Measurements from ENCODE around the gene CDK5.
"Not testable (repeated sequence)": the region's sequence is repeated elsewhere in the genome, so short reads cannot be mapped to it uniquely, and the experiment has no call there.

Gene CDK5

GRCh38 chr7:151056666-151057505 lies 811 bp downstream of the CDK5 start:
- no peak for DNase-seq (ENCODE audit: low spot score)

GRCh38 chr7:151056283-151056665 lies 1.4 kb downstream of the CDK5 start:
- DNase-seq (ENCODE audit: low spot score) = no peak

DNA sequence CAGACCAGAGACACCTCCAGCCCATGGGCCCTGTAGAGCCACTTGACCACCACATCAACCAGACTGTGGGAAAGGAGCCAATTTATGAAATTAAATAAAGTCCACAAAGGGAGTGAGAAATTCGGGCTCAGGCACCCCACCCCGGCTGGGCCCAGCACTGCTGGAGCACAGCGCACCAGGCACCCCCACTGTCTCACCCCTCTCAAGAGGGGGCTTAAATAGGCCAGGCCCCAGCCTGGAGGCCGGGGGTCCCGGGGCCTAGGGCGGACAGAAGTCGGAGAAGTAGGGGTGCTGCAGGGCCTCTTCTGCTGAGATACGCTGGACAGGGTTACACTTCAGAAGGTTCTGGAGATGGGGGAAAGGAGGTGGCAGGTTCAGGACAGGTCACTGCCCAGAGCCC lies 3.9 kb downstream of the CDK5 start:
- no peak for DNase-seq (ENCODE audit: low spot score)

DNA sequence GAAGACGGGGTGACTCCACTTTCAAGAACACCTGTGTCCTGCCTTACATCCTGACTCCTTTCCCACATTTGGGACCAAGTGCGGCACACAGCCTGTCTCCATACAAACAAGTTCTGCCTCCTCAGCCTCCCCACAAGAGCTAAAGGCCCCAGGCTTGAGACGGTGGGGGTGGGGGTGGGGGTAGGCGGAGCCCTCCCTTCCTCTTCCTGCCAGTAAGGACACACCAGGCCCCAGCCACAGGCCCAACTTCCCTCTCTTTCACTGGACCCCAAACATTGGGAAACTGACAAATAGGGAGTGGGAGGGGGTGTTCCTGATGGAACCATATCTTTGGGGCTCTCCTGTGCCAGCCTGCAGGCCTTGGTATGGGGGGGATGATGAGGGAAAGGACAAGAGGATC lies 4.6 kb downstream of the CDK5 start:
- no peak for DNase-seq (ENCODE audit: low spot score)

DNA sequence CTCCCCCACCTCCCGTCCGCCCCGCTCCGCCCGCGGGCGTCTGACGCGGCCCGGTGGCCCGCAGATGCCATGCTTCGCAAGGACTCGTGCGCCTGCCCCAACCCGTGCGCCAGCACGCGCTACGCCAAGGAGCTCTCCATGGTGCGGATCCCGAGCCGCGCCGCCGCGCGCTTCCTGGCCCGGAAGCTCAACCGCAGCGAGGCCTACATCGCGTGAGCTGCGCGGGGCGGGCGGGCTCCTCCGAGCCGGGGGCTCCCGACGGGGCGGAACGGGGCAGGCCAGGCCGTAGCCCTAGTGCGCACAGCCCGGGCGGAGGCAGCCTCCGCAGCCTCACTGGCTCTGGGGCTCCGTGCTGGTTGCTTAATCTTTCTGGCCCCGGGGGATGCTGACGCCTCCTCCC lies 6.6 kb downstream of the CDK5 start:
- peak; percentile 48 for DNase-seq (ENCODE audit: low spot score)

DNA sequence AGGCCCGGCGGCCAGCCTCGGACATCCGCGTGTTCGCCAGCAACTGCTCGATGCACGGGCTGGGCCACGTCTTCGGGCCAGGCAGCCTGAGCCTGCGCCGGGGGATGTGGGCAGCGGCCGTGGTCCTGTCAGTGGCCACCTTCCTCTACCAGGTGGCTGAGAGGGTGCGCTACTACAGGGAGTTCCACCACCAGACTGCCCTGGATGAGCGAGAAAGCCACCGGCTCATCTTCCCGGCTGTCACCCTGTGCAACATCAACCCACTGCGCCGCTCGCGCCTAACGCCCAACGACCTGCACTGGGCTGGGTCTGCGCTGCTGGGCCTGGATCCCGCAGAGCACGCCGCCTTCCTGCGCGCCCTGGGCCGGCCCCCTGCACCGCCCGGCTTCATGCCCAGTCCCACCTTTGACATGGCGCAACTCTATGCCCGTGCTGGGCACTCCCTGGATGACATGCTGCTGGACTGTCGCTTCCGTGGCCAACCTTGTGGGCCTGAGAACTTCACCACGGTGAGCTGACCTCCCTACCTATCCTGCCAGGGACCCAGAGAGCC lies 8.7 kb downstream of the CDK5 start:
- no peak for DNase-seq (ENCODE audit: low spot score)

- no peak for DNase-seq (ENCODE audit: low spot score)
Measured at GRCh38 chr7:151047976-151048815, 9.5 kb downstream of the CDK5 start, which contains the start of gene ASIC3. TSS of gene ASIC3 (plus strand) at chr7:151048531. CDS start at chr7:151048886, 355 bp downstream.

- DNase-seq (ENCODE audit: low spot score) = no peak
Measured at GRCh38 chr7:151046603-151047573, 10.8 kb downstream of the CDK5 start.

DNA sequence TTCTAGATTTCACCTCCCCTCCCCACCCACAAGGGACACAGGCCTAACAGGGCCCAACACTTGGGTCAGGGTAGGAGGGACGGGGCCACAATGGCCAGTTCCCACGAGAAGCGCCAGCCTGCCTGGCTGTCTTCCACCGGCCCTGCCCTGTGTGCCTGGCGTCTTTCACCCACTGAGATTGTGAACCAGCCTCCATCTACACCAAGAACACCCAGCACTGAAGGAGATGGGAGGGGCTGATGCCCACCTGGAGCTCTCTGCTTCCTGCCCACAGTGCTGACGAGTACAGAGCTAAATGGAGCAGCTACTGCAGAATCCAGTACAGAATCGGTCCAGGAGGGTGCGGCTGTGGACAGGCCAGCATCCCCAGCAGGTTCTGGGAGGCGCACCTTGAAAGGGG lies 11.7 kb downstream of the CDK5 start:
- DNase-seq (ENCODE audit: low spot score) = no peak

- no peak for DNase-seq (ENCODE audit: low spot score)
Measured at GRCh38 chr7:151045262-151045661, 12.4 kb downstream of the CDK5 start.

- no peak for DNase-seq (ENCODE audit: low spot score)
Measured at GRCh38 chr7:151043959-151044358, 13.7 kb downstream of the CDK5 start.

DNA sequence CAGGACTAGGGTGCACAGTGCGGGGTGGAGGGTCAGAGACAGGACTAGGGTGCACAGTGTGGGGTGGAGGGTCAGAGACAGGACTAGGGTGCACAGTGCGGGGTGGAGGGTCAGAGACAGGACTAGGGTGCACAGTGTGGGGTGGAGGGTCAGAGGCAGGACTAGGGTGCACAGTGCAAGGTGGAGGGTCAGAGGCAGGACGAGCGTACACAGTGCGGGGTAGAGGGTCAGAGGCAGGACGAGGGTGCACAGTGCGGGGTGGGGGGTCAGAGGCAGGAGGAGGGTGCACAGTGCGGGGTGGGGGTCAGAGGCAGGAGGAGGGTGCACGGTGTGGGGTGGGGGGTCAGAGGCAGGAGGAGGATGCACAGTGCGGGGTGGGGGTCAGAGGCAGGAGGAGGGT lies 14.2 kb downstream of the CDK5 start:
- not testable (repeated sequence) for DNase-seq (ENCODE audit: low spot score)

GRCh38 chr7:151040616-151041375 lies 16.9 kb downstream of the CDK5 start:
- no peak for DNase-seq (ENCODE audit: low spot score)

DNA sequence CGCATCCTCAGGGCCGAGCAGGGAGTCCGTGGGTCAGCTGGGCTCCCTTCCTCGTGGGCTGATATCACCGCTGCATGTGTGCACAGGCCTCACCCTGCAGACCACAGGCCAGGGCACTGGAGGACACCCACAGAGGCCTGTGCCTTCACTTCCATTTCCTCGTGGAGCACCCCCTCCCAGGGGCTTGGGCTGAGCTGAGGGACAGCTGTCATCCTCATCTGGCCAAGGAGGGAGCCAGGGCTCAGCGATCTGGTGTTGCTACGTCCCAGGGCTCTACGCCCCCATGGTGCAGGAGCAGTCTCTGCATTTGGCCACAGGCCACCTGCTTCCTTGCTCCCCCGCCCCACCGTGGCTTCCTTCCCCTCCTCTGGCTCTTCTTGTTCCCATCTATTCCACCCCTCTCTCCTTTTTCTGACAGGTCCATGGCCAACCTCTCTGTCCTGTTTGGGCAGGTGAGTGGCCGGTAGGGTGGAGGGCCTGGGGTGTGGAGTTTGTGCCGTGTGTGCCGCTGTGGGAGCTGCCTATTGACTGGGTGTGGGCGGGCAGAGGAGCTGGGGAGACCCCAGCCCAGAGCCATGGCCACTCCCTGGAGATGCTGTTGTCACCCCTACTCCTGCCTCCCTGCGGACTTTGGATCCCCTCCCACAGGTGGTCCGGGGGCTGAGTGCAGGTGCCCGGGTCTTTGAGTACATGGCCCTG lies 17.7 kb downstream of the CDK5 start:
- DNase-seq (ENCODE audit: low spot score) = no peak

DNA sequence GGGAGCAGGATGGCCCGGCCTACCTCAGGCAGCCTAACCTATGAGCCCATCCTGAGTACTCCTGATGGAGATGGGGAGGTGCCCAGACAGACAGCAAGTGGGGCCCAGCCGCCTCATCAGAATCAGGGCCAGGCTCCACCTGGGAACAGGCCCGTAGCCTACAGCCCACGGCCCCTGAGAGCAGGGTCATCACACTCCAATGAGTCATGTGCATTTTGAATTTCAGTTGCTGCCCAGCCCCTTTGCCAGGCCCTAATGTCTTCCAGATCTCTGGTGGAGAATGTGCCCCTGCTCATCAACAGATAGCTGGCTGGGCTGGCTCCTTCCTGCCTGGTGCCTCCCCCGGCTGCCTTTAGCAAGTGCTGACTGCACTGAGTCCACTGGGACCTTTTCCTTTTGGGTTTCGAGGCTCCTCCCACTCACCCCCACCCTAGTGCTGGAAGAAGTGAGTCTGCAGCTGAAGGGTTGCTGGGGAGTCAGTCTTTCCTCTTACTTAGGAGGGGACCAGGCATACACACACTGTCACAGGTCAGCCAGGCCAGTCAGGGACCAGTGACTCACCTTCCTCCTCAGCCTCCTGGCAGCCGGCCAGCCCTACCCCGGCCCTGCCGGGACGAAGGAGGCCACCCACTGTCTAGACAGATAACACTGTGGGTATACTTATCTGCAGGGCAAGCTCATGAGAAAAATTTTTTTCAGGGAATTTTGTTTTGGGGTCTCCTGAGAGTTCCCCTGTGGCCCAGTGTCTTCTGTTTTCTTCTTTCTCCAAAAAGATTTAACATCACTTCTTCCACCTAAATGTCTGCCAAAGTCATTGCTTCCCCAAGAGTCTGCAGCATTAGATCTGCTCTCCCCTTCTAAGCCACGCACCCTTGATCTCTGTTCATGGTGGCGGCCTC lies 18.5 kb downstream of the CDK5 start:
- DNase-seq (ENCODE audit: low spot score) = peak; percentile 51

DNA sequence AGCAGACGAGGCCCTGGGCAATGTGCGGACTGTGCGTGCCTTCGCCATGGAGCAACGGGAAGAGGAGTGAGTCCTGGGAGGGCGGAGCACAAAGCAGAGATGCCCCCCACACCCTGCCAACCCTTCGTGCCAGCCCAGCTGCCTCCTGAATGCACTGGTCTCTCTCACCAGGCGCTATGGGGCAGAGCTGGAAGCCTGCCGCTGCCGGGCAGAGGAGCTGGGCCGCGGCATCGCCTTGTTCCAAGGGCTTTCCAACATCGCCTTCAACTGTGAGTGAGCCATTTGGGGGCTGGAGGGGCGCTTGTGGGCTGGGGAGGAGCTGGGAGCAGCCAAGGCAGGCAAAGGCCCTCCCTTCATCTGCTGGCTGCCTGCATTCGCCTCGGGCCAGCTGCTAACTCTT lies 21.8 kb downstream of the CDK5 start:
- no peak for DNase-seq (ENCODE audit: low spot score)

GRCh38 chr7:151035026-151035717 lies 22.5 kb downstream of the CDK5 start:
- no peak for DNase-seq (ENCODE audit: low spot score)

DNA sequence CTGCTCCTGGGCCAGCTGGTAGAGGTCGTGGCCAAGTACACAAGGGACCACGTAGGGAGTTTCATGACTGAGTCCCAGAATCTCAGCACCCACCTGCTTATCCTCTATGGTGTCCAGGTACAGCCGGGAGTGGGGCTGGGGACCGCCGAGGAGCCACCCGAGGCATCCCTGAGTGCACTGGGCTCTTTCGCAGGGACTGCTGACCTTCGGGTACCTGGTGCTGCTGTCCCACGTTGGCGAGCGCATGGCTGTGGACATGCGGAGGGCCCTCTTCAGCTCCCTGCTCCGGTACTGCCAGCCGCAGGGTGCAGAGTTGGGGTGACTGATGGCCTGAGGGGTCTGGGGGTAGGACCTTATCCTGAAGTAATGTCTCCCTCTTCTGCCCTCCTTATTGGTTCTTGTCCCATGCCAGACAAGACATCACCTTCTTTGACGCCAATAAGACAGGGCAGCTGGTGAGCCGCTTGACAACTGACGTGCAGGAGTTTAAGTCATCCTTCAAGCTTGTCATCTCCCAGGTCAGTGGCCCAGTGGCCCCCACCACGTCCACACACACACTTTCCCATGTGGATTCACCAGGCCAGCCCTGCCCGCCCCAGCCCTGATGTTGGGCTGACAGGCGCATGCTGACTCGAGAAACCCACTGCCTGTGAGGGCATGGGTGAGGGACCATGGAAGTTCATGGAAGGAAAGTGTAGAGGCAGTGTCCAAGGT lies 23.2 kb downstream of the CDK5 start:
- no peak for DNase-seq (ENCODE audit: low spot score)
